Right renal cortex interstitium (tissue), 3 donors: ENCODE measurements around the gene ETNK1. TPM values are rescaled to one million over a fixed set of nuclear protein-coding genes. Genes with fewer than 3 reads are reported as not detected.

Experiments used
- DNase-seq, 3 donors: peaks; one replicate each; pipeline ENCODE4 v3.0.0-alpha.2; 2013; ENCODE audit warnings: low read depth in 3 of 3, low spot score in 2 of 3
- polyA plus RNA-seq, 3 donors: library from polyadenylated mRNA; unstranded; fragments of 120-200 nt; gene quantifications; one replicate each; pipeline ENCODE4 v1.2.1, GENCODE V29; 2013; ENCODE audit not compliant: insufficient read length in 3 of 3

Gene ETNK1
- polyA plus RNA-seq, 3 donors, result 65.6 to 73.2 (median 72.5) TPM

GRCh38 chr12:22631863-22632463, 7.0 kb downstream of the ETNK1 start:
- DNase-seq, result no peak

DNA sequence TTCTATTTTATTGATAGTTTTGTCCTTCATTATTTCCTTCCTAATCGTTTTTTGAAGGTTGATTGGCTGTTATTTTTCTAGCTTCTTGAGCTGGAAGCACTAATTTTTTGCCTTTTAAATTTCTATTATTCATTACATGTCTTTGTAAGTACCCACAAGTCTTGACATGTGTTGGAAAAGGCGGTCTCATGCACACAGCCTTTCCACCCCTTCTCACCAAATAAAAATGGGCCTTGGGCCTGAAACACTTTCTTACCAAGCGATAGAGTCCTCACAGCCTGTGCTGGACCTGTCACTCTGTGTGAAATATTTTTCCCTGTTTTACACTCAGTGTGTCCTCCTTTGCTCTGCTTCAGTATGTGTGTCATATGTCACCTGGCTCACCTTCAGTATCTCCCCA, 9.9 kb downstream of the ETNK1 start:
- DNase-seq, result no peak

DNA sequence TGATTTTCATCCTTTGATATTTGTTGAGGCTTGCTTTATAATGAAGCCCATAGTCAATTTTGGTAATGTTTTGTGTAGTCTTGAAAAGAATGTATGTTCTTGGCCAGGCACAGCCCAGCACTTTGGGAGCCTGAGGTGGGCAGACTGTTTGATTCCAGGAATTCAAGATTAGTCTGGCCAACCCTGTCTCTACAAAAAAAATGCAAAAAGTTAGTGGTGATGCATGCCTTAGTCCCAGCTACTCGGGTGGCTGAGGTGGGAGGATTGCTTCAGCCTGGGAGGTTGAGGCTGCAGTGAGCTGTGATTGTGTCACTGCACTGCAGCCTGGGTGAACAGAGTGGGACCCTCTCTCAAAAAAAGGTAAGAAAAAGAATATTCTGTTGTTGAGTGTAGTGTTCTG, 10.8 kb downstream of the ETNK1 start:
- no peak for DNase-seq

DNA sequence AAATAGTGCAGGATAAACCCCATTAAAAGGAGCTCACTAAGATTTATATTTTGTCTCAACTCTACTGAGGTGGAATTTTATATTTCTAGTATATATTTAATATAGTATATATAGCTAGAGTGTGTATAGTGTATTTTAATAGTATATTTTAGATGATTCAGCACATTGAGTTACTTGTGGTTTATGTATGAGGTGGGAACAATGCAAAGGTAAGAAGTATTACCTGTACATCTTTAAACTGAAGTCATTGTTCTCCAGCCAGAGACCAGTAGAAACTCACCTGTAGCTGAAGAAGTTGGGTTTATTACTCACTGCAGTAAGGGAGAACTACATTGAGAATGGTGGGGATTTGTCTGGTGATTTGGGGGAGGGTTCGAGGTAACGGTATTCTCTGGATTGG, 15.9 kb downstream of the ETNK1 start:
- no peak for DNase-seq

DNA sequence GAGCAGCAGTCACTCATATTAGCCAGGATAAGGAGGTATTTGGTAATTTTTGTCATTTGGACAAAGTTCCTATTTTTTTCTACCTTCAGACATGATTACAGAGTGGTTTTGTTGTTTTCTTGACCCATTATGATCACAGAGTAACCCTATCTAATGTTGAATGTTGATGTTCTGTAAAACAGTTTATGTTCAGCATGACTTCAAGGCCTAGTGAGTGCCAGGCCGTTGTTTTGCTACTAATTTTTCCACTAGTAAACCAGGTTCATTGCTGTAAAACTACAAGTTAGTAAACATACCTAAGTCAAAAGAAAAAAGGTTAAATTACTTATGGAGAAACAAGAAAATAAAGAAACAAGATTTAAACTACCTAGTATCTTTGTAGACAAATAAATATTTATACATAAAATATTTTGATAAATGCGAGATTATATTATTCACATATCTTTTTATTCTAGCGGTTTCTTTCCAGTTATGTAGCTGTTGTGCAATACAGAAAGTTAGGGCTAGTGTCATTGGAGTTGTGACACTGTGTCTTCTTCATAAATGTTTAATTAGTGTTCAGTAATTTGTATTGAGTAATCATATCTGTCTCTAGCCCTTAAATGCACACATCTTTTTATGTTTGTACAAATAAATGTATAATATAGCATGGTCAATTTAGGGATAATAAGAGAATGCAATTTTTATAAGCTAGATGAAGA, 16.5 kb downstream of the ETNK1 start:
- DNase-seq, result no peak

GRCh38 chr12:22648668-22649067, 23.7 kb downstream of the ETNK1 start:
- DNase-seq, result no peak

DNA sequence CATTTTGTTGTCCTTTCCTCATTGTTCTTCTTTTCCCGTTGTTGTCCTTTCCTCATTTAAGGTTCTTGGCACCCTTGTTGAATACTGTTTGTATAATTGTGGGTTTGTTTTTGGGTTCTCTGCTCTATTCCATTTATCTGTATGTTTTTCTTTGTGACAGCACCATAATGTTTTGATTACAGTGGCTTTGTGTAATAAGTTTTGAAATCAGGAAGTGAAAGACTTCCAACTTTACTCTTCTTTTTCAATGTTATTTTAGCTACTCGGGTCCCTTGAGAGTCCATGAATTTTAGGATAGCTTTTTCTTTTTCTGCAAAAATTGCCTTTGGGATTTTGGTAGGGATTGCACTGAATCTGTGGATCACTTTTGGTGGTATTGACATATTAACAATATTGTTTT, 28.1 kb downstream of the ETNK1 start:
- DNase-seq, result no peak

- DNase-seq, result no peak
Measured at GRCh38 chr12:22653791-22654190, 28.8 kb downstream of the ETNK1 start.

DNA sequence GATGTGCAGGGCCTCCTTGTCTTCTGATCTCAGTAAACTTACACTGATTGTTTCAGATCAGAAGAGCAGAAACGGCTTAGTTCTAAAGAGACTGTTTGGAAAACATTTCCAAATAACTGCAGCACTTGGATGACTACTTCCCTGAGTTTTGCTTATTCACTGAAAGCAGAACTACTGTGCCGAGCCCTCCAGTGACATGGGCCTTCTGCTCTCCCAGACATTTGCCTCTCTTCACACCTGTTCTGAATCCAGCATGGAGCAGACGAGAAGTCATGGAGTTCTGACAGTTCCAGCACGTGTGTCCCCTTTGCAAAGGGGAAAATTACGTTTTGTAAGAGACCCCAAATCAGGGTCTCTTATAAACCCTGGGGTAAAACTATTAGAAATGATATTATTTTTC, 31.4 kb downstream of the ETNK1 start:
- no peak for DNase-seq

GRCh38 chr12:22656831-22657230, 31.9 kb downstream of the ETNK1 start:
- no peak for DNase-seq

- DNase-seq, result no peak
Measured at GRCh38 chr12:22657538-22657937, 32.6 kb downstream of the ETNK1 start.

GRCh38 chr12:22658214-22658613, 33.2 kb downstream of the ETNK1 start:
- no peak for DNase-seq

DNA sequence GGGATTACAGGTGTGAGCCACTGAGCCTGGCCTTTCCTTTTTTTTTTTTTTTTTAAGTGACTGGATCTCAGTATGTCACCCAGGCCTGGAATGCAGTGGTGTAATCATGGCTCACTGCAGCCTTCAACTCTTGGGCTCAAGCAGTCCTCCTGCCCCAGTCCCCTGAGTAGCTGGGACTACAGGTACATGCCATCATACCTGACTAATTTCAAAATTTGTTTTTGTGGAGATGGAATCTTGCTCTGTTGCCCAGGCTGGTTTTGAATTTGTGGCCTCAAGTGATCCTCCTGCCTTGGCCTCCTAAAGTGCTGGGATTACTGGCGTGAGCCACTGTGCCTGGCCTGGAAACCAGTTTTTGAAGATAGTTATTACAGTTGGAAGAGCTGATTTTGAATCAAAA, 37.4 kb downstream of the ETNK1 start:
- no peak for DNase-seq

- DNase-seq, result no peak
Measured at GRCh38 chr12:22665476-22665875, 40.5 kb downstream of the ETNK1 start.

- no peak for DNase-seq
Measured at GRCh38 chr12:22667122-22667521, 42.2 kb downstream of the ETNK1 start.

DNA sequence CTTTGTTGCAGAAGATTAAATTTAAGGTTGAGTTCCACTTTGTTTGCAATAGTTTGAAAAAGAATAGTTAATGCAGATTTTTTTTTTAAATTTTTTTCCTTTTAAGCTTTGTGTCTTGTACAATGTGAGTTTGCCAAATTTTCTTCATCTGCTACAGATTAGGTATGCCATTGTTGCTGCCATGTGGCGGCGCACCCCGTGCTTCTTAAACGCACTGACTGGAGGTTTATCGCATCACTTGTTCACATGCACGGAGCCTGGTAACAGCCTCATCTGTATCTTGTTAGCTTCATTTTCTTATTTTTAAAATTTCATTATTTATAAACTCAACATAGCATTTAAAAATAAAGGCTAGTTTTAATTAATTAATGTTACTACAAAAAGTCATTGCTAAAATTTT, 43.5 kb downstream of the ETNK1 start:
- DNase-seq, result no peak

DNA sequence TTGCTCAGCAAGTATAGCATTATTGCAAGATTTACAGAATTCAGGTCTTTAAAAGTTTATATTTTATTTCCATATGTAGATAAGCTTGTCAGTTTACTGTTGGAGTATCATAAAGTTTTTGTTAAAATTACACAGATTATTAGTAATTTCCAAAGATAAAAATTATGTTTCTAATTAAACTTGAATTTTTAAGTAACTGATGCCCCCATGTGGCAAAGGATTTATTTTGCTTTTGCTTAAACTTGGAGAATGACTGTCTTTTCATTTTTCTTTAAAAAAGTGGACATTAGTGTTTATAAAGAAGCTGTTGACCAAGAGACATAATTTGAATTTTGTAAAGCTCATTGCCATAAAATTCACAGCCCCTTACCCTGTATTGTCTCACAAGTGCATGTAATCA, 45.8 kb downstream of the ETNK1 start:
- no peak for DNase-seq

DNA sequence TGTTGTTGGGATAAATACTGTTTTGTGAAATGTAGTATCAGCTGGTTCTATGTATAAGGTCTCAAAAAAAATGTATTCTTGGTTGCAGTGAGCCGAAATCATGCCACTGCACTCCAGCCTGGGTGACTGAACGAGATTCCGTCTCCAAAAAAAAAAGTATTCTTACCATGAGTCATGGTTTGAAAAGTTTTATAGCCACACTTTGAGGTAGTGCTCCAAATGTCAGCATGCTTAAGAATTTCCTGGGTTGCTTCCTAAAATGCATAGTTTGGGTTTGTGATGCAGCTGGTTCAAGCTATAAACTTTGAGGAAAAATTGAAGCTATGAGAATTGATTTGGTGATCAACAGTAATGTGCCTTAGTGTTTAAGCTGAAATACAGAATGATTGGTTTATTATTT, 48.0 kb downstream of the ETNK1 start:
- no peak for DNase-seq

GRCh38 chr12:22677781-22678574, 53.0 kb downstream of the ETNK1 start:
- no peak for DNase-seq

DNA sequence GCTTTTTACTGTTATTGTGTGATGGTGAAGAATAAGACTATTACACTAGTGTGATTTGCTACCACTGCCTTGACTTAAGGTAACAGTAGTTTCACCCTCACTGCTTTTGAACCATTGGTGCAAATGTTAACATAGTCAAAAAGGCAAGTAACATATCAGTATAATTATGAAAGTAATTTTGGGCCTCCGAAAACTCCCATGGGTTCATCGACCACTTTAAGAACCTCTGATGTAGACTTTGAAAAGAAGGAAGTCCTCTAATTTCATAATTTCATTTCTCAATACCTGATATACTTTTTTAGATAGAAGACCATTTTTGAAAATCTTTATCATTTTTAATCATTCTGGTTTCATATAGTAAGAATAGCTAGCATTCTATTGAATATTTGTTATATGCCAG, 57.7 kb downstream of the ETNK1 start:
- DNase-seq, result no peak

- no peak for DNase-seq
Measured at GRCh38 chr12:22683131-22683530, 58.2 kb downstream of the ETNK1 start.
